Stomach (tissue), 9 donors: Measurements from ENCODE around the gene SP9. TPM values are rescaled to one million over a fixed set of nuclear protein-coding genes. Genes with fewer than 3 reads are reported as not detected.
A peak's percentile ranks its signal among the peaks of the same experiment; 100 is the strongest.

Experiments
- DNase-seq, 2 donors: peaks; one replicate each; pipeline versions ENCODE4 v3.0.0 to v3.0.0-alpha.2; 2013 to 2019
- H3K27ac ChIP-seq, 5 donors: fragments of 200-600 bp in 4 of 5; sonication (generic) in 4 of 5; one replicate each; pipeline ENCODE4 v1.5.1; 2013 to 2019; ENCODE audit warnings: mild to moderate bottlenecking in 1 of 5, moderate library complexity in 1 of 5
- H3K27me3 ChIP-seq, 3 donors: fragments of 200-600 bp; sonication (generic); one replicate each; pipeline ENCODE4 v1.5.1; 2017 to 2019; ENCODE audit warnings: mixed run types in 1 of 3
- H3K36me3 ChIP-seq, 4 donors: fragments of 200-600 bp; sonication (generic); 1 replicate in 3 of 4; 2 replicates in 1 of 4; pipeline ENCODE4 v1.5.1; 2016 to 2019
- H3K4me1 ChIP-seq, 4 donors: fragments of 200-600 bp; sonication (generic); one replicate each; pipeline ENCODE4 v1.5.1; 2016 to 2019
- H3K4me3 ChIP-seq, 4 donors: fragments of 200-600 bp; sonication (generic) in 3 of 4; one replicate each; pipeline ENCODE4 v1.5.1; 2016 to 2019; ENCODE audit warnings: mild to moderate bottlenecking in 1 of 4
- H3K9me3 ChIP-seq, 4 donors: fragments of 200-600 bp; sonication (generic); one replicate each; pipeline ENCODE4 v1.5.1; 2016 to 2019
- EP300 ChIP-seq: sonication (generic); formaldehyde crosslinking; IDR thresholded peaks from one replicate; pipeline ENCODE4 v1.6.1; 2017; ENCODE audit warnings: antibody characterized with exemption
- POLR2A ChIP-seq, 4 donors: fragments of 450-650 bp; IDR thresholded peaks; one replicate each; pipeline ENCODE4 v1.6.1; 2016; ENCODE audit warnings: antibody characterized with exemption in 4 of 4, control low read depth in 2 of 4, mild to moderate bottlenecking in 1 of 4, moderate library complexity in 1 of 4
- POLR2AphosphoS5 ChIP-seq, 3 donors: sonication (generic); formaldehyde crosslinking; IDR thresholded peaks; one replicate each; pipeline ENCODE4 v1.6.1; 2016; ENCODE audit warnings: antibody characterized with exemption in 3 of 3
- WGBS, 5 donors: extraction: QIAGEN DNeasy Blood & Tissue Kit in 3 of 5; methylation state at CpG; one replicate each; pipeline versions ENCODE4 v1.1.5 to v1.1.7; 2013 to 2018; 5-methylcytosine and 5-hydroxymethylcytosine counted together
- intact Hi-C: fragments of 100-400 bp; cut with DNase I; formaldehyde crosslinking; loops from one replicate; pipeline ENCODE4 v1.15.1; 2023; ENCODE audit warnings: low total_unique reads
- polyA plus RNA-seq, 3 donors: library from polyadenylated mRNA; stranded (reverse); fragments of 200-250 nt; gene quantifications; one replicate each; pipeline ENCODE4 v1.2.3, GENCODE V29; 2013
- total RNA-seq, 5 donors: library from RNA; depleted of rRNA; stranded (reverse); fragments of >200 nt; gene quantifications; one replicate each; pipeline versions ENCODE4 v1.1.0 to v1.2.3, GENCODE V29; 2014 to 2016
- TF ChIP-seq, protein P1 (sequence below), 7 experiments: fragments of 450-650 bp in 4 of 7; fragments of 200-600 bp in 3 of 7; sonication (generic) in 3 of 7; IDR thresholded peaks; one replicate each; pipeline ENCODE4 v1.5.1; 2016 to 2019; ENCODE audit warnings: antibody characterized with exemption in 7 of 7, control low read depth in 2 of 7, mild to moderate bottlenecking in 1 of 7
- donor health status: healthy with polysubstance abuse.
- donor health status: Bipolar disorder and iron deficiency.
- donor health status: healthy.

The SP9 gene
- total and polyA plus RNA-seq, 8 donors, result not detected

DNA sequence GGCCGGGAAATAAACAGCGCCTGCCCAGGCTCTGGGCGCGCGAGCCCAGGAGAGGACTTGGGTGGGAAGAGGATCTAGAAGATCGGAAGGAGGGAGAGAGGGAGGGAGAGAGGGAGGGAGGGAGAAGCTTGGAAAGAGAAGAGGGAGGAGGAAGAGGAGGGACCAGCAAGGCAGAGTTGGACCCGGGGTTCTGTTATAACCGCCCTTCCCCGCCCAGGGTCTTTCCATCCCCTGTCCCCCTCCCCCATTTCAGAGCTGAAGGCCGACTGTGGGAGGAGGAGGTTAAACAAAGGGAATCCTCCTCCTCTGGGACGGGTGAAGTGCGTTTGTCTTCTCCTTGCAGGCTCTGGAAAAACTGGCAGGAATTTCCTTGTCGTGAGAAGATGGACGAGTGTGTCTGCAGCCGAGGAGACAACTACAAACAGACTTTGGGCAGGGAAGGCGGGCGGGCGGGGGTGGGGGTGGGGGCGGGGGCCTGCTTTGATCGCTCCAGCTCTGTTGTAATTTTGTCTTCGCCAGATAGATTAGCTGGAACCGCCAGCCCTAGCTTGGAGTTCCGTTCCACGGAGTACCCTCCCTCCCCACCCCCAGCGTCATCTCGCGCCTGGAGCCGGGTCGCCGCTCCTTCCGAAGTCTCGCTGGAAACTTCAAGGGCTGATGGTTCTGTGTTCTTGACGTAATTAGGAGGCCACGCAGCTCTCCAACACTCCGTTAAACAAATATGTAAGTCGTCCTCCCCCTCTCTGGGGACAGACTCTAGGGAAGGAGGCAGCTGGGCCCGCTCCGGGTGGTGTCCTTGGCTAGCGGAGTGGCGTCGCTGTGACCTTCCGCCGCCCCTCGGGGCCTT lies 6.4 kb upstream of the SP9 start:
- TF ChIP-seq POLR2A (IDR thresholded peaks at IDR 0.05) (no peak), POLR2AphosphoS5 (IDR thresholded peaks at IDR 0.05) (no peak), EP300 (no peak)
- TF ChIP-seq, protein P1, sequence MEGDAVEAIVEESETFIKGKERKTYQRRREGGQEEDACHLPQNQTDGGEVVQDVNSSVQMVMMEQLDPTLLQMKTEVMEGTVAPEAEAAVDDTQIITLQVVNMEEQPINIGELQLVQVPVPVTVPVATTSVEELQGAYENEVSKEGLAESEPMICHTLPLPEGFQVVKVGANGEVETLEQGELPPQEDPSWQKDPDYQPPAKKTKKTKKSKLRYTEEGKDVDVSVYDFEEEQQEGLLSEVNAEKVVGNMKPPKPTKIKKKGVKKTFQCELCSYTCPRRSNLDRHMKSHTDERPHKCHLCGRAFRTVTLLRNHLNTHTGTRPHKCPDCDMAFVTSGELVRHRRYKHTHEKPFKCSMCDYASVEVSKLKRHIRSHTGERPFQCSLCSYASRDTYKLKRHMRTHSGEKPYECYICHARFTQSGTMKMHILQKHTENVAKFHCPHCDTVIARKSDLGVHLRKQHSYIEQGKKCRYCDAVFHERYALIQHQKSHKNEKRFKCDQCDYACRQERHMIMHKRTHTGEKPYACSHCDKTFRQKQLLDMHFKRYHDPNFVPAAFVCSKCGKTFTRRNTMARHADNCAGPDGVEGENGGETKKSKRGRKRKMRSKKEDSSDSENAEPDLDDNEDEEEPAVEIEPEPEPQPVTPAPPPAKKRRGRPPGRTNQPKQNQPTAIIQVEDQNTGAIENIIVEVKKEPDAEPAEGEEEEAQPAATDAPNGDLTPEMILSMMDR (IDR thresholded peaks at IDR 0.05), result no peak
- Histone ChIP-seq H3K9me3 (peaks cover 0 to 9% (median 0%) of the 10 kb centered on the region in 4 donors), H3K27ac (no peak overlapping the region), H3K27me3 (peaks cover 55 to 100% (median 87%) of the 10 kb centered on the region in 3 donors), H3K4me1 (peaks cover 17 to 47% (median 35%) of the 10 kb centered on the region in 4 donors), H3K4me3 (no peak overlapping the region), H3K36me3 (no peaks in the 10 kb centered on the region)
- WGBS, 5 donors, result 5 to 10% (median 9%) methylated on average over 43 to 44 of the region's 44 CpGs
- intact Hi-C loops, result no loop called here
- peak in 1 of 2 donors; percentile 56 for DNase-seq

GRCh38 chr2:174328961-174329715 lies 5.6 kb upstream of the SP9 start:
- Histone ChIP-seq H3K4me1 (peaks cover 25 to 55% (median 43%) of the 10 kb centered on the region in 4 donors), H3K27me3 (peaks cover 63 to 100% (median 95%) of the 10 kb centered on the region in 3 donors), H3K9me3 (peaks cover 0 to 9% (median 0%) of the 10 kb centered on the region in 4 donors), H3K36me3 (no peaks in the 10 kb centered on the region), H3K27ac (no peak overlapping the region), H3K4me3 (no peak overlapping the region)
- intact Hi-C loops, result no loop called here
- no peak for DNase-seq
- no peak for TF ChIP-seq POLR2A (IDR thresholded peaks at IDR 0.05)
- TF ChIP-seq, protein P1 (IDR thresholded peaks at IDR 0.05), result no peak
- WGBS, 5 donors, result 15 to 22% (median 18%) methylated on average over 16 of the region's 16 CpGs

- Histone ChIP-seq H3K4me3 (no peak overlapping the region), H3K4me1 (peaks cover 42 to 71% (median 59%) of the 10 kb centered on the region in 4 donors), H3K27ac (no peak overlapping the region), H3K36me3 (no peaks in the 10 kb centered on the region), H3K9me3 (peaks cover 0 to 22% (median 0%) of the 10 kb centered on the region in 4 donors), H3K27me3 (peaks cover 67 to 100% (median 100%) of the 10 kb centered on the region in 3 donors)
- intact Hi-C loops, result no loop called here
- 10 to 14% (median 13%) methylated on average over 16 of the region's 16 CpGs for WGBS, 5 donors
- peak in 1 of 2 donors; percentile 9 for DNase-seq
- TF ChIP-seq, protein P1 (IDR thresholded peaks at IDR 0.05), result no peak
- TF ChIP-seq POLR2A (IDR thresholded peaks at IDR 0.05) (no peak), EP300 (no peak), POLR2AphosphoS5 (IDR thresholded peaks at IDR 0.05) (no peak)
These were observed 3.7 kb upstream of the SP9 start for GRCh38 chr2:174330945-174331594.
